ENCODE data around the gene ELAVL3. TPM values are rescaled to one million over a fixed set of nuclear protein-coding genes. Genes with fewer than 3 reads are reported as not detected.

Gene ELAVL3
- total and polyA plus RNA-seq, 8 donors, result 0.08 to 0.16 (median 0.15) TPM; not detected in 5

- no peak for TF ChIP-seq CTCF (IDR thresholded peaks at IDR 0.05)
- H3K36me3 ChIP-seq, result peaks cover 0 to 18% (median 0%) of the 10 kb centered on the region in 3 donors
- FAIRE-seq (no peak), DNase-seq (peak in 1 of 6 donors; percentile 61), ATAC-seq (no peak)
- no peaks in the 10 kb centered on the region for H3K9me3 ChIP-seq
- H3K27me3 ChIP-seq, result no peaks in the 10 kb centered on the region
- no peak overlapping the region for H3K27ac ChIP-seq
- H3K4me1 ChIP-seq, result no peaks in the 10 kb centered on the region
- no peak overlapping the region for H3K4me3 ChIP-seq
- intact Hi-C loops (cut with DNase I), result no loop called here
- WGBS, 2 donors, result 87 to 88% methylated on average over 21 of the region's 21 CpGs
Observed at GRCh38 chr19:11450570-11451326, 30.1 kb downstream of the ELAVL3 start.

- Histone ChIP-seq H3K9me3 (no peaks in the 10 kb centered on the region), H3K27me3 (no peaks in the 10 kb centered on the region), H3K36me3 (peaks cover 0 to 18% (median 0%) of the 10 kb centered on the region in 3 donors), H3K4me1 (no peaks in the 10 kb centered on the region), H3K27ac (no peak overlapping the region), H3K4me3 (no peak overlapping the region)
- peak in 2 of 6 donors; percentile 44 to 71 for DNase-seq
- no peak for TF ChIP-seq CTCF (IDR thresholded peaks at IDR 0.05)
- ATAC-seq, result no peak
- intact Hi-C loops (cut with DNase I), result loop anchor here in 2 of 3 donors (10.0 kb wide), 1 partner anchor 154 kb away; the partner anchor contains the start of gene TSPAN16 (in 2 of the 2)
- 94 to 96% methylated on average over 25 to 31 of the region's 31 CpGs for WGBS, 2 donors
- FAIRE-seq, result no peak
Observed at GRCh38 chr19:11448923-11449554, 31.8 kb downstream of the ELAVL3 start.

GRCh38 chr19:11448410-11448809 lies 32.4 kb downstream of the ELAVL3 start:
- Histone ChIP-seq H3K4me3 (no peak overlapping the region), H3K9me3 (no peaks in the 10 kb centered on the region), H3K36me3 (peaks cover 0 to 18% (median 0%) of the 10 kb centered on the region in 3 donors), H3K27me3 (no peaks in the 10 kb centered on the region), H3K27ac (no peak overlapping the region), H3K4me1 (no peaks in the 10 kb centered on the region)
- WGBS, 2 donors, result 88 to 90% methylated on average over 13 of the region's 13 CpGs
- no peak for DNase-seq
- intact Hi-C loops (cut with DNase I), result loop anchor here in 2 of 3 donors (10.0 kb wide), 1 partner anchor 154 kb away; the partner anchor contains the start of gene TSPAN16 (in 2 of the 2)
- no peak for ATAC-seq
- FAIRE-seq, result no peak
- no peak for TF ChIP-seq CTCF (IDR thresholded peaks at IDR 0.05)

- no peaks in the 10 kb centered on the region for H3K4me1 ChIP-seq
- ATAC-seq (no peak), FAIRE-seq (no peak), DNase-seq (peak in 1 of 6 donors; percentile 71)
- H3K27me3 ChIP-seq, result no peaks in the 10 kb centered on the region
- intact Hi-C loops (cut with DNase I), result loop anchor here in 2 of 3 donors (10.0 kb wide), 1 partner anchor 153 kb away; the partner anchor contains the start of gene TSPAN16 (in 2 of the 2)
- H3K27ac ChIP-seq, result no peak overlapping the region
- WGBS, 2 donors, result 89 to 92% methylated on average over 31 to 35 of the region's 35 CpGs
- TF ChIP-seq CTCF (IDR thresholded peaks at IDR 0.05), result no peak
- H3K36me3 ChIP-seq, result peaks cover 0 to 18% (median 0%) of the 10 kb centered on the region in 3 donors
- no peak overlapping the region for H3K4me3 ChIP-seq
- no peaks in the 10 kb centered on the region for H3K9me3 ChIP-seq
Observed at GRCh38 chr19:11447347-11448262, 33.2 kb downstream of the ELAVL3 start.
